Measurements from ENCODE around the gene HHATL.

The HHATL gene

DNA sequence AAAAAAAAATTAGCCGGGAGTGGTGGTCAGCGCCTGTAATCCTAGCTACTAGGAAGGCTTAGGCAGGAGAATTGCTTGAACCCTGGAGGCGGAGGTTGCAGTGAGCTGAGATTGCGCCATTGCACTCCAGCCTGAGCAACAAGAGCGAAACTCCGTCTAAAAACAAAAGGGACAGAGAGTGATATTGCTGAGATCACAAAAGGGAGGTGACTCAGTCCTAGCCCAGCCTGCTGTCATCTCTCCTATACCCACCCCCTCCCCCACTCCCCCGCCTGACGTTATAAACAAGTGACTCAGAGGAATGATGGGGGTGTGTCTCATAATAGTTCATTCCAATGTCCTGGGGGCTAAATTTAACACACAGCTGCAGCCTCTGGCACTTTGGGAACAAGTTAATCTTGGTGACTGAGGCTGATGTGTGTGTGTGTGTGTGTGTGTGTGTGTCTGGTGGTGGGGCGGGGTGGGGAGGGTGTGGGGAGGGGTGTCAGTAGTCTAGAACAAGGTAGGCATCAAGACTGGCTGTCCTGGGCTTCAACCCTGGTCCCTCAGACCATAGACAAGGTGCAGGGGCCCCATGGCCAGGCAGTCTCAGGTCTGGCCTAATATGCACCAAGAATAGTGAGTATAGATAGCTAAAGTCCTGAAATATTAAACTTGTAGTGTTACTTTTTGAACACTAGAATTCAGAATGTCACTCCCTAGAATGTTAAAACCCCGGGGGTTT lies 18.6 kb downstream of the HHATL start:
- peak; percentile 98 for DNase-seq (ENCODE audit: low read depth)

DNA sequence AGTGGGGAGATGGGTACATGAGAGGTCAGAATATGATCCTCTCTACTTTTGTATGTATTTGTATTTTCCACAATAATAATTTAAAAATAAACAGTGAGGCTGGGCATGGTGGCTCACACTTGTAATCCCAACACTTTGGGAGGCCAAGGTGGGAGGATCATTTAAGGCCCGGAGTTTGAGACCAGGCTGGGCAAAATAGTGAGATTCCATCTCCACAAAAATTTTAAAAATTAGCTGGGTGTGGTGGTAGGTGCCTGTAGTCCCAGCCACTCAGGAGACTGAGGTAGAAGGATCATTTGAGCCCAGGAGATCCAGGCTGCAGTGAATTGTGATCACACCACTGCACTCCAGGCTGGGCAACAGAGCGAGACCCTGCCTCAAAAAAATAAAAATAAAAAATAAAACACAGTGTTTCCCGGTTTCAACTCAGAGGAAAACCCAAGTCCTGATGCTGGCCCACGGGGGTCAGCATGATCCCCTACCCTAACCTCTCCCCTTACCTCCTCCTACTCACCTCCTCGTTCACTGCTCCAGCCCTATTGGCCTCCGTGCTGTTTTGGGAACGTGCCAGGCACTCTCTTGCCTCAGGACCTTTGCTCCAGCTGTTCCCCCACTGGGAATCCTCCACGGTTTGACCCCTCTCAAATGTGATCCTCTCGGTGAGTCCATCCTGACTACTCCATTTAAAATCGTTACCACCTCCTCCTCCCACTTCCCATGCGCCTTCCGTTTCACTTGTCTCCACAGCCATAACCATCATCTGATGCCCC lies 20.1 kb downstream of the HHATL start:
- no peak for DNase-seq (ENCODE audit: low read depth)

DNA sequence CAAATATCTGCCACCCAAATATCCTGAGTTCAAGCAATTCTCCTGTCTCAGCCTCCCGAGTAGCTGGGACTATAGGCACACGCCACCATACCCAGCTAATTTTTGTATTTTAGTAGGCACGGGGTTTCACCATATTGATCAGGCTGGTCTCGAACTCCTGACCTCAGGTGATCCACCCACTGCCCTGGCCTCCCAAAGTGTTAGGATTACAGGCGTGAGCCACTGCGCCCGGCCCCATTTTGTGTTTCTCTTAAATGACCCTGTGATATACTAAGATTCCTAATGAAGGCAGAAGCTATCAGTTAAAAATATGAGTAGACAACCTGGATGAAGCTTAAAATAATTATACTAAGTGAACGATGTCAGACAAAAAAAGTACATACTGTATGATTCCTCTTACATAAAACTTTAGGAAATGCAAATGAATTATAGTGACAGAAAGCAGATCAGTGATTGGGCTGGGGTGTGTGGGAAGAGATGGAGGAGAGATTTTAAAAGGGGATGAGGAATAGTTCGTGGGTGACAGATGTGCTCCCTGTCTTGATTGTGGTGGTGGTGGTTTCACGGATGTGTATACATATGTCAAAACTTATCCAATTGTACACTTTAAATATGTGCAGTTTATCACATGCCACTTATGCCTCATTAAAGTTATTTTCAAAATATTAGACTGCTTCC lies 21.1 kb downstream of the HHATL start:
- no peak for DNase-seq (ENCODE audit: low read depth)

DNA sequence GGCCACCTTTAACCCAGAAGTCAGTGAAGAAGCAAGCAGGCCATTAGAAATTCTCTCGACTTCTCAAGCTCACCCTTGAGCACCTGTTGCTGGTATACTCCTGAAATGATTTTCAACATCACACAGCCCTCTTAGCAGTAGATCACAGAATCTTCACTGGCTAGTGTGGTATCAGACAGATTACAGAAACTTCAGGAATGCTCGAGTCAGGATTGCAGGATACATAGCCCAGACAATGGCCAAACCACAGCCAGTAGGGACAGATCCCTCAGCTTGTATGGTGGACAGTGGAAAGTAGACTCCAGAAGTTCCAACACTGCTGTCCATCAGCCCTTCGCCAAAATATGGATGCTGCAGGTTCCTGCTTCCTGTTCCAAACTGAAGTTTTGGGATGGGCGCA lies 21.8 kb downstream of the HHATL start:
- DNase-seq (ENCODE audit: low read depth): peak; percentile 47

DNA sequence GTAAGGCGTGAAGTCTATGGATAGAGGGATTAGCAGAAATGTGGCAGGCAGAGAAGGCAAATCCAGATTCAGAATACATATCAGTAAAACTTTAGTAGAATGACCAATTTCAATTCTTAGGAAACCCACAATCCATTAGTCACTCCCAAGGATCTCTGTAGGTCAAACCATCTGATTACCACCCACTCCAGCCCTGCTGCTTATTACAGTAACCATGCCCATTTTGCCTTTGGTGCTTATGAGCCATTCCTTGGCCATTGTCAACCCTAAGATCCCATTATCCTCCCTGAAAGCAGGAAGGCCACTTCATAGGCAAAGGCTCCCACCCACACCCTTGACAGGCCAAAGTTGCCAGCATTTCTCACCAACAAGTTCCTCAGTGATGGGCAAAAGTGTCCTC lies 22.3 kb downstream of the HHATL start:
- peak; percentile 36 for DNase-seq (ENCODE audit: low read depth)

DNA sequence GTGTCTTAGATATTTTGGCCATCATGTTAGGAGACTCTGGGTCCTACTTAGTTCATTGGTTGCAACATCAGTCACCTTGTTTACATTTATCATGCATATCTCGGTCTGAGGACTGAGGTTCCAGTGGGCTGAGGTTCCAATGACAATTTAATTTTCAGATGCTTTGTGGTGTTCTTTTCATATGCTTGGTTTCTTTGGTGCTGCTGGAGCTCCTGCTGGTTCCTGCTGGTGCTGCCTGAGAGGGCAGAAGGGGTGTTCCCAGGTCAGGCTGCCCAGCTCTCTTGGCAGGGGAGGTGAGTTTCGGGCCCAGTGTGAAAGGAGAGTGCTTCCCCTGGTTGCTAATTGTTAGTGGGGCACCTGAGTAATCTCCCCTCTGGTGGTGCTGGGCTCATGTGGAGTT lies 24.2 kb downstream of the HHATL start:
- no peak for DNase-seq (ENCODE audit: low read depth)

DNA sequence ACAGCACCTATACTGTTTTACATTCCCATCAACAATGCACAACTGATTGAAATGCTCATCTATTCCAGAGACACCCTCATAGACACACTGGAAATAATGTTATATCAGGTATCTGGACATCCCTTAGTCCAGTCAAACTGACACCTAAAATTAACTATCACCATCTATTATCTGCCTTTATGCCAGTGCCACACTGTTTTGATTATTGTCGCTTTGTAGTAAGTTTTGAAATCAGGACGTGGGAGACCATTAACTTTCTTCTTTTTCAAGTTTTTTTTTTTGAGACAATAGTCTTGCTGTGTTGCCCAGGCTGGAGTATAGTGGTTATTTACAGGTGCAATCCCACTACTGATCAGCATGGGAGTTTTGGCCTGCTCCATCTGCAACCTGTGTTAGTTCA lies 26.7 kb downstream of the HHATL start:
- DNase-seq (ENCODE audit: low read depth): no peak

DNA sequence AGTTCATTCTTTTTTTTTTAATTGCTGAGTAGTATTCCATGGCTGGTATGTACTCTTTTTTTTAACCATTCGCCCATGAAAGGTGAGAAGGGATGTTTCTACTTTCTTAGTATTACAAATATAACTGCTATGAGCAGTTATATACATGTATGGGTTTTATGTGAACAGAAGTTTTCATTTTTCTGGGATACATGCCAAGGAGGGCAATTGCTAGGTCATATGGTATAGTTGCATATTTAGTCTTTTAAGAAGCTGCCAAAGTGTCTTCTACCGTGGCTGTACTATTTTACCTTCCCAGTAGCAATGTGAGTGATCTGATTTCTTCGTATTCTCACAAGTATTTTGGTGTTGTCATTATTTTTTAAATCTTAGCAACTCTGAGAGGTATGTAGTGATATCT lies 28.5 kb downstream of the HHATL start:
- no peak for DNase-seq (ENCODE audit: low read depth)

DNA sequence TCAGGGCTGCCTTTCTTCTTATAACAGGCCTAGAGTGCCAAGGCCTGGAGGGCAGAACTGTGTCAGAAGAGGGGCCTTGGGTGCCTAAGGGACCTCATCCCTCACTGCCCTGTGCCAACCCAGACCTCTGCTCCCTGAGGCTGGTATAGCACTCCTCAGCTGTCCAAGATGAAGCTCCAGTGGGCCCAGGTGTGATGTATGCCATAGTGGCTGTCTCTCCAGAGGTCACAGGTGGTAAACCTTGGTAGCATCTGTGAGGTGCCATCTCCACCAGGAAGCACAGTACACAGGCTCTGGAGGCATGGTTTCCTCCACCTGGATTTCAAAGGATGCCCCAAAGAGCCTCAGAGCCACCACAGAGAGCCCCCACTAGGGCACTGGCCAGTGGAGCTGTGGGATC lies 29.5 kb downstream of the HHATL start:
- no peak for DNase-seq (ENCODE audit: low read depth)

DNA sequence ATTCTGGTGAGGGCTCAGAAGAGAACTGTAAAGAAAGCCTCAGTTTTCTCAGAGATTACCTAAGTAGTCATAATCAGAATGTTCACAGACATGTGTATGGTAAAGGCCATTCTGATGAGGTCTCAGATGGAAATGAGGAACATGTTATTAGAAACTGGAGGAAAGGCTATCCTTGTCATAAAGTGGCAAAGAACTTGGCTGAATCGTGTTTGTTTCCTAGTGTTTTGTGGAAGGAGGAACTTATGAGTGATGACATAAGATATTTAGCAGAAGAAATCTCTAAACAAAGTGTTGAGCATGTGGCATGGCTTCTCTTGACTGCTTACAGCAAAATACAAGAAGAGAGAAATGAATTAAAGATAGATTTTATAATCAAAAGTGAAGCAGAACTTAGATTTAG lies 30.1 kb downstream of the HHATL start:
- no peak for DNase-seq (ENCODE audit: low read depth)

DNA sequence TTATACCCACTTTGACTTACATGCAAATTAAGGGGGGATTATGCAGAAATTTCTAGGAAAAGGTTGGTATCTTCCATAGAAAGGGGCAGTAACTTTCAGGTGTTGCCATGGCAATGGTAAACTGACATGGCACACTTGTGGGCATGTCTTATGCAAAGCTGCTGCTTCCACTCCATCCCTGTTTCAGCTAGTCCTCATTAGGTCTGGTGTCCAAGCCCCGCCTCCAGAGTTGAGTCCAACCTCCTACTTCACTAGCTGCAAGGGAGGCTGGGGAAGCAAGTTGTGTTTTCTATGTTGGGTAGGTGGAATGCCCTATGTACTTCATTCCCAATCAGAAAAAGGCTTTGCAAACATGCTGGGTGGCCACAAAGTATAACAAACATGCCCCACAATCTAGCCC lies 31.9 kb downstream of the HHATL start:
- DNase-seq (ENCODE audit: low read depth): peak; percentile 11

DNA sequence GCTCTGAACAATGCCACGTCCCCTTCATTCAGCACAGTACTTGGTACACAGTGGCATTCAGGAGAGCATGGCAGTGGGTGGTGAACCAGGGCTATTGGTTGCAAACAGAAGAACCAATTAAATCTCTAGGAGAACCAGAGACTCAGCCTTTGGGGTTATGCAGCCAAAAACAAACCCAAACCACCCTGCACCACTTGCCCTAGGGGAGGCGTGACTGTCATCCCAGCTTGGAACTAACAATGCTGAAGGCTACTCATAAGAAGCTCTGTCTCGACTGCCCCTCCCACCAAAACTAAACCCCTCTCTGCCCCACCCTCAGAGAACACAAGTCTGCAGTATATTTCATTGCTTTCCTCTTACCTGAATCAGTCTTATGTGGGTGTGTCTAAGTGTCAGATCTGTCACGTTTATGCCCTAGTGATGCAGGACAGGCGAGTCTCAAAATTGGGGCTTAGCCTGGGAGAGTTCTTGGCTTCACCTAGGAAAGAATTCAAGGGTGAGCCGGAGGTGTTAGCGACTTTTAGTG lies 32.5 kb downstream of the HHATL start:
- no peak for DNase-seq (ENCODE audit: low read depth)

DNA sequence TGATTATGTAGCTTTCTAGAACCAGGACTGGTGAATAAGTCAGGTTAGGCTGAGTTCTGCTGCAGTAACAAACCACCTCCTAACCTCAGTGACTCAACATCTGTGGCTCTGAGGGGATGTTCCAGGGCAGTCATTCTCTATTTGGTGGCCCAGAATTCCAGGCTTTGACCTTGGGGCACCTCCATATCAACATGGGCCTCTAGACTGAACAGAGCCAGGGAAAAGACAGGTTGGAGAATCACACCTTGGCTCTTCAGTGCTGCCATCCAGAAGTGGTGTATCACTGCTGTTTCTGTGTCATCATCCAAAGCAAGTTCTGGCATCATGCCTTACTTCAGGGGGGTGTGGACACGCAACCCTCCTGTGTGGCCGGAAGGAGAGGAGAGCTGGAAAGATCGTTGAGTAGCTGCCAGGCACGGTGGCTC lies 33.8 kb downstream of the HHATL start:
- peak; percentile 18 for DNase-seq (ENCODE audit: low read depth)

DNA sequence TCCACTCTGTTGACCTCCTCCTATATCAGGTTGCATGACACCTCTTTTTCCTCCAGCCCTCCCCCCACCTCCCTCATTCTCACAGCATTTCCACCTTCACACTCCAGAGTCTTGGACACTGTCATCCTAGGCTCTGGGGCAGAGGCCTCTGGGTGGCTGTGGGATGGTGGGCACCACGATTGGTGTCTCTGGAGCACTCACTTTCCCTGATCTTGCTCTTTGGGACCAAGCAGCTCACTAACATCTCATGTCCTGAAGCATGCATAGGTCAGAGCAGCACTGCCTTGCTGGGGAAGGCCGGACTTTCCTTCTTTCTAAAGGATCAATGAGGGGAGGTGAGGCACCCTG lies 34.2 kb downstream of the HHATL start:
- no peak for DNase-seq (ENCODE audit: low read depth)

DNA sequence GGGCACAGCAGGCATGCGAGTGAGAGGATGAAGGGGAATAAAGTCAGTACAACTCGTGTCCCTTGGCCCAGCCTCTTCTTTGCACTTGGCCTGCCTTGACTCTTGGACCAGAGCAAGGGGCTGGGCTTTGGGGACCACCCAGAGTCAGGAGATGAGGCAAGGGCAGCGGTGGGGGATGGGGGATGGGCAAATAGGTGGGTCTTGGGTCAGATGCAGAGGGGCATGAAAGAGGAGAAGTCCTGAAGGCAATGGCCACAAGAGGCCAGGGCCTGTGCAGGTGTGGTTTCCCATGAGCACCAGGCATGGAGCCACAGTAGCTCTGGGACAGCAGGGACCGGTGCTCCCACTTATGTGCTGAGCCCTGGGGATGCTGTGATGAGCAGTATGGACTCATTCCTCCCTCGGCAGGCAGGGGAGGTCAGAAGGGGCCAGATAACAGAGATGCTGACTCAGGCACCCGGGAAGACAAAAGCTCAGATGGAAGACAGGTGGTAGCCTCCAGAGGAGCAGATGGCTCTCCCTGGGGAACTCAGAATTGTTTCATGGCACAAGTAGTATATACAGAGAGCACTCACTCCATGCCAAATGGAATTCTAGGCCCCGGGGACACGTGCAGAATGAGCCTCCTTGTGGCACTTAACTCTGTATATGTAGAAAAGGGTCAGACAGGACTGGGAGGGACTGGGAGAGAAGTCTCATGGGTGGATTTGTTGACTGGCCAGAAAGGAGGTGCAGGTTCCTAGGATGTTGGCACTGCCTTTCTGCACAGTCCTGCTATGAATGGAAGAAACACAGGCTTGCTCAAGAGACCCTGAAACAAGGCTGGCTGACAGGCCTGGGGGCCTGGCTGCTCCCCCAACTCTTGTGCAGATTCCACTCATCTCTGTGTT lies 34.8 kb downstream of the HHATL start:
- DNase-seq (ENCODE audit: low read depth): peak; percentile 8

DNA sequence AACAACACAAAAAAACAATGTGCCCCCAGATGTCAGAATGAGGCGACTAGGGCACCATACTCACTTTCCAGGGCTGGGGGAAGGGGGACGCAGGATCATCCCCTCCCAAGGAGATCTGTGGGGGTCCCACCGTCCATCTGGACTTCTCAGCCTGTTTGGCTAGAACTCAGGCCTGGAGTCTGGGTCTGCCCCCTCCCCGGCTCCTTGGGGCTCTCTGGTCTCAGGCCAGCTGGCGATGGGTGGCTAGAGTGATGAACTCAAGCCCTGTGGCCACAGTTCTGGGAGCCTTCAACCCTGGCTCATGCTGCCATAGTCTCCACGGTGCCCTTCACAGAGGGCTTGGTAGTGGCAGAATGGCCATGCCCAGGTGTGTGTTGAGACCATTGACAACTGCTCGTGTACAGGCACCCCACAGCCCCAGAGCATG lies 35.5 kb downstream of the HHATL start:
- no peak for DNase-seq (ENCODE audit: low read depth)

DNA sequence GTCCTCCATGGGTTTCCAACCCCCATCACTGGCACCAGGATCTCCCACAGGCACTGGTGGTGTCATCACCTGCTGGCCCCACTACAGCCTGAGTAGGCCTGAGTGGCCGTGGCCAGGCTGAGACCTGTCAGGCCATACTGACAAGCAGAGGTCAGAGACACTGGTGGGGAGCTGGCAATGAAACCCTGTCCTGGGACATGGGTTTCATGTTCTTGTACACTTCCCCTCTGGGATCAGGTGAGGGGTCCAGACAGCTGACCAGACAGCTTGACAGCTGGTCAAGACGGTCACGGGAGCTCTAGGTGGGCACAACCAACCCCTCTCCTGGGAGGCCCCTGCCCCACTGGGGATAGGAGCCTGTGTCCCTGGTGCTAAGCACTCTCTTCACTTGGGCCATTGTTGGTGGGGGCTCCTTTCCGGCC lies 36.0 kb downstream of the HHATL start:
- DNase-seq (ENCODE audit: low read depth): no peak

DNA sequence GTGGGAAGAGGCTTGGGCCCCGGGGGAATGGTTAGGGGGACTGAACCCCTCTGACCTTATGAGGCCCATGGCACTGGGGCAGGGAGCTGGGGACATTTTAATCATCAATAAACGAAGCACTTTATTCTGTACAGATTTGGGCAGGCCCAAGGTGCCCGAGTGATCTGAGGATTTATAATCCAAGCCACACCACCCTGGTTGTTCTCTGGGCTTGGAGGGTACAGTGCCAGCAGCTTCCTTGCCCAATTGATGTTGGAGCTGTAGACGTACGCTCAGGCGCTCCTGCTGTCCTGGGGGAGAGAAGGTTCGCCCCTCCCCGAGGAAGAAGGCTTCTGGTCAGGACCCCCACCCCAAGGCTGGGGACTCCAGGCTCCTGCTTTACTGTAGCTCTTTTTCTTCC lies 36.6 kb downstream of the HHATL start:
- no peak for DNase-seq (ENCODE audit: low read depth)

DNA sequence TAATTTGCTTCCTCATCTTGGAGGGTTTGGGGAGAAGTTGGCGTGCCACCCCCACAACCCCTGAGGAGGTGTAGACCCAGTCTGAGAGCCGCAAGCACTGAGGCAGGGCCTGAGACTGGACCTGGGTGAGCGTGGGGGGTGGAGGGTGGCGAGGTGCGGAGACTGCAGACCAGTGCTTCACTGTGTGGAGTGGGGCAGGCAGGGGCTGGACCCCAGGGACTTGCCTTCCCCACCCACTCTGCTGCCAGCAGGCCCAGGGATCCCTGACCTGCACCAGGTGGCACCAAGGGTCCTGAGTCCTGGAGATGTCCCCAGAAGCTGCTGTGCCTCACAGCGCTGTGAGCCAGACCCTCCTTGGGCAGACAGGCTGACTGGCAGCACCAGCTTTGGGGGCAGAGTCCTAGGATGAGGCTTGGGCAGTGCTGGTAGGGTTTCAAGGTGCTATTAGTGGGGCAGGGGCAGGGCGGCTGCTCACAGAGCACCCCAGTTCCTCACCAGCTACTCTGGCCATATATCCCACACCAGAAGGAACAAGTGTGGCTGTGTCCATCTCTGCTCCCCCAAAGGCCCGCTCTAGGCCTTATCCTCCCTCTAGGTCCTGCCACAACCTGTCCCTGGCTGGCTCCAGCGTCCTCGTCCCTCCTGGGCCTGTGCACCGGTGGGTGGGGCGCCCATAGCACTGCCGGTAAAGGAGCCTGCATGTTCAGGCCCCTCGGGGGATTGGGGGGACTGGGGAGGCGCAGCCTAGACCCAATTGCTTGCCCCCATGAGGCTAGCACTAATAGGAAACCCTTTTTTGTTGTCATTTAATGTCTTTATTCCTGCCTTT lies 37.3 kb downstream of the HHATL start:
- no peak for DNase-seq (ENCODE audit: low read depth)

DNA sequence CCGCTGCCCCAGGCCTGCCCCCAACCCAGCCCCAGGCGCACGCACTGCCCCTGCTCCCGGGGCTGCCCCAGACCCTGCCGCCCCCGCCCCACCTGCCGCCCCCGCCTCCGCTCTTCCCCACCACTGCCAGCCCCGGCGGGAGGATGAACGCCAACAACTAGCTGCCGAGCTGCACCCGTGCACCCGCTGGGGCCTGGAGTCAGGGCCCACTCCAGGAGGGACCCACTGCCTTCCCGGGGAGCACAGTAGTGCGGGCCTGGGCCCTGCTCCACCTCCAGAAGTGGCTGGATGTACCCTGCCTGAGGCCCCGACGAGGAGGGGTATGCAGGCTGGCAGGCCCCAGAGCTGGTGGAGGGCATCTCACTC lies 38.2 kb downstream of the HHATL start:
- DNase-seq (ENCODE audit: low read depth): no peak
